Type B pancreatic cell (in vitro differentiated cells): ENCODE results near the gene PPARG. TPM values are rescaled to one million over a fixed set of nuclear protein-coding genes. Genes with fewer than 3 reads are reported as not detected.

Experiments used
- DNase-seq: peaks from one replicate; pipeline ENCODE4 v3.0.0; 2021; ENCODE audit warnings: mixed read lengths; ENCODE audit not compliant: unreplicated experiment; ENCODE audit errors: extremely low spot score
- H3K27ac Mint-ChIP-seq: 2 replicates; pipeline ENCODE4 v1.8.0; 2021; ENCODE audit warnings: mild to moderate bottlenecking, mixed read lengths
- H3K27me3 Mint-ChIP-seq: 2 replicates; pipeline ENCODE4 v1.8.0; 2021; ENCODE audit warnings: mixed read lengths
- H3K36me3 Mint-ChIP-seq: 2 replicates; pipeline ENCODE4 v1.8.0; 2021; ENCODE audit warnings: mixed read lengths
- H3K4me1 Mint-ChIP-seq: one replicate; pipeline ENCODE4 v1.8.0; 2021; ENCODE audit warnings: mixed read lengths; ENCODE audit not compliant: unreplicated experiment
- H3K4me3 Mint-ChIP-seq: 2 replicates; pipeline ENCODE4 v1.8.0; 2021; ENCODE audit warnings: mild to moderate bottlenecking, mixed read lengths
- H3K9me3 Mint-ChIP-seq: 2 replicates; pipeline ENCODE4 v1.8.0; 2021; ENCODE audit warnings: mixed read lengths
- CTCF ChIP-seq: fragments of 200-600 bp; sonication (generic); conservative IDR thresholded peaks from 2 replicates; pipeline ENCODE4 v1.5.0; 2021; ENCODE audit warnings: antibody characterized with exemption, mild to moderate bottlenecking
- total RNA-seq: library from RNA; stranded (reverse); gene quantifications from 2 replicates; pipeline ENCODE4 v1.2.1, GENCODE V29; 2021; ENCODE audit warnings: low replicate concordance

Gene PPARG
- total RNA-seq, 1 donor from 2014 or later = 21.5 TPM

- Mint-ChIP-seq H3K27me3 (no peaks in the 10 kb centered on the region), H3K36me3 (no peaks in the 10 kb centered on the region), H3K4me1 (peaks cover 6% of the 10 kb centered on the region), H3K4me3 (no peak overlapping the region), H3K27ac (no peak overlapping the region), H3K9me3 (no peaks in the 10 kb centered on the region)
- no peak for TF ChIP-seq CTCF
- DNase-seq = no peak
Measured at GRCh38 chr3:12415014-12415680, 126.3 kb downstream of the PPARG start.

- H3K27ac Mint-ChIP-seq = no peak overlapping the region
- peaks cover 6% of the 10 kb centered on the region for H3K4me1 Mint-ChIP-seq
- no peak for DNase-seq
- H3K9me3 Mint-ChIP-seq = no peaks in the 10 kb centered on the region
- H3K36me3 Mint-ChIP-seq = no peaks in the 10 kb centered on the region
- H3K27me3 Mint-ChIP-seq = no peaks in the 10 kb centered on the region
- H3K4me3 Mint-ChIP-seq = no peak overlapping the region
- TF ChIP-seq CTCF = no peak
Measured at GRCh38 chr3:12416731-12417130, 127.9 kb downstream of the PPARG start.

GRCh38 chr3:12420393-12420792, 131.5 kb downstream of the PPARG start:
- Mint-ChIP-seq H3K27ac (no peak overlapping the region), H3K4me3 (no peak overlapping the region), H3K36me3 (no peaks in the 10 kb centered on the region), H3K4me1 (peaks cover 29% of the 10 kb centered on the region), H3K9me3 (no peaks in the 10 kb centered on the region), H3K27me3 (peaks cover 4% of the 10 kb centered on the region)
- no peak for DNase-seq
- no peak for TF ChIP-seq CTCF

GRCh38 chr3:12421132-12421531, 132.3 kb downstream of the PPARG start:
- no peak for TF ChIP-seq CTCF
- Mint-ChIP-seq H3K27ac (no peak overlapping the region), H3K36me3 (no peaks in the 10 kb centered on the region), H3K9me3 (no peaks in the 10 kb centered on the region), H3K4me3 (no peak overlapping the region), H3K27me3 (peaks cover 4% of the 10 kb centered on the region), H3K4me1 (peaks cover 34% of the 10 kb centered on the region)
- DNase-seq = no peak

GRCh38 chr3:12423131-12423530, 134.3 kb downstream of the PPARG start:
- Mint-ChIP-seq H3K4me3 (no peak overlapping the region), H3K4me1 (peaks cover 42% of the 10 kb centered on the region), H3K27me3 (peaks cover 9% of the 10 kb centered on the region), H3K27ac (no peak overlapping the region), H3K36me3 (no peaks in the 10 kb centered on the region), H3K9me3 (no peaks in the 10 kb centered on the region)
- no peak for TF ChIP-seq CTCF
- DNase-seq = no peak
